Jurkat, Clone E6-1 (cell line): Measurements from ENCODE around the gene ADAMTS16.

ENCODE experiments used
- DNase-seq: peaks from one replicate; pipeline ENCODE4 v3.0.0-alpha.2; 2011; ENCODE audit warnings: low read depth, low spot score
- H3K4me3 ChIP-seq: 2 replicates; pipeline ENCODE4 v1.5.1; 2011; ENCODE audit warnings: mild to moderate bottlenecking, low read length, control low read depth, moderate library complexity

The ADAMTS16 gene

DNA sequence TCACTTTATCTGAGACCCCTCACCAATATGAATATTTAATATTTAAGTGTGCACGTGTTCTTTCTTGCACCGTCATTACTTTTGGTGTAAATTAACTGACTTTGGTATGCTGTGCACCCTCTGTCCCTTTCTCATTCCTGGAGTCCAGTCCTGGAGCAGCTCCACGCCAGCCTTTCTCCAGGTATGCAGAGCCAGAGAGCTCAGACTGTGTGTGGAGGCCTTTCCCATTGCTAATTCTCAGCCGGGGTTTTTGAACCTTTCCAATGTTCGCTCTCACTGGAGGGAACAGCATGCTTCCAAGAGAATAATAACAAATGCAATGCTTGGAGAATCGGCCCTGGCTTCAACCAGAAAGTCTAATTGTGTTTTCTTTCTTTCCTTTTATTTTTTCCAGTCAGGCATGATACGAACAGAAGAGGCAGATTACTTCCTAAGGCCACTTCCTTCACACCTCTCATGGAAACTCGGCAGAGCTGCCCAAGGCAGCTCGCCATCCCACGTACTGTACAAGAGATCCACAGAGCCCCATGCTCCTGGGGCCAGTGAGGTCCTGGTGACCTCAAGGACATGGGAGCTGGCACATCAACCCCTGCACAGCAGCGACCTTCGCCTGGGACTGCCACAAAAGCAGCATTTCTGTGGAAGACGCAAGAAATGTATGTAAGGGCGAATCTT lies 41.7 kb downstream of the ADAMTS16 start:
- no peak overlapping the region for H3K4me3 ChIP-seq
- DNase-seq = no peak

DNA sequence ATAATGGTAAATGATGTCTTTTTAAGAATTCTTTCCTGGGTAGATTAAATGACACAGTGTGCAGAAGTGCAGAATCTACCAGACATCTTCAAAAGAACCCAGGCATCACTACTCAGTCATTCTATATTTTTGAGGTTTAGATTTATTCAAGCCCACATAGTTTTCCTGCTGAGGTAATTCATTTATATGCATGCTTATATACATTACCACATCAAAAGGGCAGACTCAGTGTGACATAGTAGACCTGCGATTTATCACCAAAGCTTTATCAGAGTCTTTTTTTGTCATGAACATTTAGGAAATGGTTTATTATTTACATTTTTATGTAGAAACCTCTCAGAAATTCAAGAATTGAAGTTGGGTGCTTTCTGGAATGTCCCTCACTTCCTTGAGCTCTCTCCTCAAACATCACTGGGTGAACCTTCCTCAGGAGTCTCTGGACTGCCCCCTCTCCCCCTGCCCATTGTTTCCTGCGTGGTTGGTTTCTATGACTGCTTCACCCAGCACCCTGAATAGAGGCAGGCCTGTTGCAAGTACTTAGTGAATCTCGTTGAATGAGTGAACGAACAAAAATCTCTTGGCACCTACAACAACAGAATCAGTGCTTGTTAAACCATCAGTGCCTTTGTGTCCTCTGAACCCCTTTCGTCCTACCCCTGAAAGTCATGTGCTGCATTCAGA lies 42.5 kb downstream of the ADAMTS16 start:
- peak; percentile 45 for DNase-seq

DNA sequence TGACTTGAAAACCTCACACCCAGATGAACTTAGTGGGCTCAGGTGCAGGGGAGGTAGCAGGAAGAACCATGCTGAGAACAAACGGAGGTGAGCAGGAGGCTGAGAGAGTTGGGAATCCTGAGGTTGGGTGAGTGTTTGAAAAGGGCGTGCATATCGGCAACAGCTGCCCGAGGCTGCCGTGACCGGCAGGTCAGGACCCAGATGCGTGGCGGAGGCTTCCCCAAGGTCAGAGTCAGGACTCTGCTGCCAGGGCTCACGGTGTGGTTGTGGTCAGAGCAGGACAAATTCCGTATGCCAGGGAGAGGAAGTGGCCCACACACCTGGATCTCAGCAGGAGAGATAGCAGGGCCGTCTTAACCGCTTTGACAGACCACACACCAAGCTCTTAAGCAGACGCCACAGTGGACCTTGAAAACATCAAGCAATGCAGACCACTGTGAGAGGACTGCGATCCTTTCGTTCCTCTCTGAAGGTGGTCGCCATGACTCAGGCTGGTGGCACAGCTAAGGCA lies 43.1 kb downstream of the ADAMTS16 start:
- no peak overlapping the region for H3K4me3 ChIP-seq

More for the DNA sequence above, 42.5 kb downstream of the ADAMTS16 start:
- H3K4me3 ChIP-seq = no peak overlapping the region

GRCh38 chr5:5183933-5184332 lies 43.8 kb downstream of the ADAMTS16 start:
- H3K4me3 ChIP-seq = no peak overlapping the region
- no peak for DNase-seq

More for the DNA sequence above, 43.1 kb downstream of the ADAMTS16 start:
- DNase-seq = no peak

DNA sequence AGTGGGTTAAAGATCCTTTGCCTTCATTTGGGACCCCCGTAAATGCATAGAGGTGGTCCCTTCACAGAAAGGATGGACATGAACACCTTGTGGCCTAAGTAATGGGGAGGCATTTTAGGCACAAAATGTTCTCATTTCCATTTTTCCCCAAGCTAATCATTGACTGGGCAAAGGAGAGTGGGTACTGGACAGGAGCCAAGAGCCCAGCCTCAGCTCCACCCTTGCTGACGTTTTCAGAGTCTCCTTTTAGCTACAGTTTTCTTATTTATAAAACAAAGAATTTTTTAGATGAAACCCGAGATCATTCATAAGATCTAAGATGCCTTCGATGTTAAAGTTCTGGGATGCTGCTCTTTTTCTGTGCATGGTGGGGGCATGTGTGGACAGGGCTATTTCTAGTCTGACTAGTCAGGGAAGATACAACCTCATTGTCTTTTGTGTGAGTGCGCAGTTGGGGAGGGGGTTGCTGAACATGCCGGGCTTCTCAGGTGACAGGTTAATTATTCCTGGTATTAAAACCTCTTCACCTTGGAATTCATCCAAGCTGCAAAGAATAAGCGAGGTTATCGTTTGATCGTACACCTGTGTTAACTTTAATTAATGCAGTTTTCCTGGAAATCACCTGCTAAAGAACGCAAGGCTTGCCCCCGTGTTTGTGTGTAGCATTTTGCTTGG lies 48.4 kb downstream of the ADAMTS16 start:
- no peak for DNase-seq
- no peak overlapping the region for H3K4me3 ChIP-seq

GRCh38 chr5:5189051-5189430 lies 48.9 kb downstream of the ADAMTS16 start:
- DNase-seq = no peak

GRCh38 chr5:5191906-5192305 lies 51.8 kb downstream of the ADAMTS16 start:
- DNase-seq = no peak
- H3K4me3 ChIP-seq = no peak overlapping the region

More at GRCh38 chr5:5189051-5189430, 48.9 kb downstream of the ADAMTS16 start:
- H3K4me3 ChIP-seq = no peak overlapping the region

DNA sequence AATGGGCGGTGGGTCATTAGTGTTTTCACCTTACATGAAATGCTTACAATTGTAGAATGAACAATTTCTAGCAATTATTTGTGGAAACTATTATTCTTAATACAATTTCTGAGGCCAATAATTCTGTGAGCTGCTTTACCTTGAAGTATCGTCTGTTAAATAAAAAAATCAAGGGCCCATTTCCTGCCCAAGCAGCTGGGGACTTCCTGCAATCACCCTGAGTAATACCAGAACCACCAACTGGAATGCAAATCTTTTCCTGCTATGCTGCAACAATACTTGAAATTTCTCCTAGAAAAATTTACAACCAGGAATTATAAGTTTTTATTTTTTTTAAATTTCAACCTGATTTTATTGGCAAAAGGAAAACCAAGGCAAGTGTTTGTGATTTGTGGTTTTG lies 52.6 kb downstream of the ADAMTS16 start:
- DNase-seq = no peak
- H3K4me3 ChIP-seq = no peak overlapping the region

- DNase-seq = no peak
- no peak overlapping the region for H3K4me3 ChIP-seq
These were observed 55.2 kb downstream of the ADAMTS16 start for GRCh38 chr5:5195128-5195918.

DNA sequence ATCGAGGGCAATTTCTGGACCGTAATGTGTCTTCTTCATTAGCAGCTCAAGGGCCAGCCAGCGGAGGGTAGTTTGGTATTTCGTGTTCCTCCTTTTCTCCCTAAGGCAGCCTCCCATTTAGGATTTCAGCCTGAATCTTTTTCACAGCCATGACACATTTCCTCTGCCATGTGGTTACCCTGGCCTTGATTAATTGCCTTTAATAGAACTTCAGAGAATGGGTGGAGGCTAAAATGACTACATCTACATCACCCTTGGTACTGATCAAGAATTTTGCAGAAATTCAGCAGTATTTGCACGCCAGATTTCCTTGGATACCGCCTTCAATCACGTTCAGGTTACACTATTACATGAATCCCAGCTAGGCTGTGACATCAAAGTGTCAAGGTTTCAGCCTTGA lies 58.0 kb downstream of the ADAMTS16 start:
- DNase-seq = no peak
- no peak overlapping the region for H3K4me3 ChIP-seq

GRCh38 chr5:5198815-5199214 lies 58.7 kb downstream of the ADAMTS16 start:
- no peak overlapping the region for H3K4me3 ChIP-seq
- DNase-seq = no peak

GRCh38 chr5:5199495-5199894 lies 59.4 kb downstream of the ADAMTS16 start:
- no peak overlapping the region for H3K4me3 ChIP-seq
- no peak for DNase-seq

- H3K4me3 ChIP-seq = no peak overlapping the region
- no peak for DNase-seq
These were observed 60.0 kb downstream of the ADAMTS16 start for GRCh38 chr5:5200133-5200532.

DNA sequence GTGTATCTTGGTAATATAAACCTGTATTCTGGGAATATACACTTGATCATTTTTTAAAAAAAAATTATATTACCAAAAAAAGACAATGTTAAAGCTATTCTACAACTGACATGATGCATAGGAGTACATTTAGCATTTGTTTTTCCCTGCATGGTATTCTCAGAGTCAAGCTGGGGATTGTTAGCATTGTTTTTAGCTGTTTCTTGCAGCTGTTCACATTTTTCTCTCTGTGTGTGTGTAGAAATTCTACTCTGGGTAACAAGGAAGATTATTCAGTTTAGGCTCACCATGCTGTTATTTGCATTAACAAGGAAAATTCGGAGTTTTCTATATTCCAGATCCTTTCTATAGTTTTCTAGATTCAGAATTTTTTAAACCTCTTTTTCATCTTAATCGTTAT lies 62.2 kb downstream of the ADAMTS16 start:
- DNase-seq = no peak
- H3K4me3 ChIP-seq = no peak overlapping the region

GRCh38 chr5:5203451-5203850 lies 63.3 kb downstream of the ADAMTS16 start:
- no peak for DNase-seq
- no peak overlapping the region for H3K4me3 ChIP-seq

- no peak for DNase-seq
- no peak overlapping the region for H3K4me3 ChIP-seq
These were observed 67.7 kb downstream of the ADAMTS16 start for GRCh38 chr5:5207828-5208227.

DNA sequence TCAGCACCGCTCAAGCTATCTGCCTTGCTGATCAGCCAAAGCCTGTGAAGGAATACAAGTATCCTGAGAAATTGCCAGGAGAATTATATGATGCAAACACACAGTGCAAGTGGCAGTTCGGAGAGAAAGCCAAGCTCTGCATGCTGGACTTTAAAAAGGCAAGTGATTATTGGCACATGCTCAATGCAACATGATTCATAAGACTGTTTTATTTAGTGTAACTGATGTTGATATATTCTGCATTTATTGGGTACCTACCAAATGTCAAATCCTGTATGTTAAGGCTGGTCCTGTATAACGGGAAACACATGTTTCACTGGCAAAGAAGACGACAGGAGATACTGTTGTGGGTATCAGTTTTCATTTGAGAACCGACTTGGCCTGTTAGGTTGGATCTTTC lies 69.0 kb downstream of the ADAMTS16 start:
- no peak overlapping the region for H3K4me3 ChIP-seq
- no peak for DNase-seq

GRCh38 chr5:5209510-5210286 lies 69.6 kb downstream of the ADAMTS16 start:
- no peak for DNase-seq

GRCh38 chr5:5217371-5217770 lies 77.2 kb downstream of the ADAMTS16 start:
- DNase-seq = no peak
- H3K4me3 ChIP-seq = no peak overlapping the region

More at GRCh38 chr5:5209510-5210286, 69.6 kb downstream of the ADAMTS16 start:
- no peak overlapping the region for H3K4me3 ChIP-seq
